MM.1S (cell line): ENCODE data around the gene ETV2.
A peak's percentile ranks its signal among the peaks of the same experiment; 100 is the strongest.
"Not testable (repeated sequence)": the region's sequence is repeated elsewhere in the genome, so short reads cannot be mapped to it uniquely, and the experiment has no call there.

Experiments used
- DNase-seq: peaks from one replicate; pipeline ENCODE4 v3.0.0-alpha.2; 2015
- H2AFZ ChIP-seq: fragments of 300-600 bp; sonication (generic); 2 replicates; pipeline ENCODE4 v1.6.0; 2016; ENCODE audit warnings: antibody characterized with exemption, low read length
- H3F3A ChIP-seq: fragments of 300-600 bp; sonication (generic); 2 replicates; pipeline ENCODE4 v1.6.1; 2016; ENCODE audit warnings: mild to moderate bottlenecking, antibody characterized with exemption, low read length, moderate library complexity, mixed read lengths; ENCODE audit not compliant: insufficient read depth
- H3K27ac ChIP-seq: fragments of 300-600 bp; sonication (generic); 2 replicates; pipeline ENCODE4 v1.5.1; 2016; ENCODE audit warnings: mild to moderate bottlenecking, low read length
- H3K27me3 ChIP-seq: fragments of 300-600 bp; sonication (generic); replicated peaks from 2 replicates; pipeline ENCODE4 v1.6.0; 2016; ENCODE audit warnings: low read length; ENCODE audit not compliant: insufficient read depth
- H3K36me3 ChIP-seq: fragments of 300-600 bp; sonication (generic); replicated peaks from 2 replicates; pipeline ENCODE4 v1.6.1; 2016; ENCODE audit warnings: mild to moderate bottlenecking, low read length, mixed read lengths; ENCODE audit not compliant: insufficient read depth
- H3K4me1 ChIP-seq: fragments of 300-600 bp; sonication (generic); 2 replicates; pipeline ENCODE4 v1.6.1; 2016; ENCODE audit warnings: low read length, mixed read lengths
- H3K4me2 ChIP-seq: fragments of 300-600 bp; sonication (generic); 2 replicates; pipeline ENCODE4 v1.6.0; 2016; ENCODE audit warnings: low read depth, low read length
- H3K4me3 ChIP-seq: fragments of 300-600 bp; sonication (generic); 2 replicates; pipeline ENCODE4 v1.5.1; 2016; ENCODE audit warnings: low read length, mixed read lengths
- H3K79me2 ChIP-seq: fragments of 300-600 bp; sonication (generic); 2 replicates; pipeline ENCODE4 v1.6.1; 2016; ENCODE audit warnings: mixed run types, low read length, mixed read lengths
- H3K9ac ChIP-seq: fragments of 300-600 bp; sonication (generic); 2 replicates; pipeline ENCODE4 v1.6.1; 2016; ENCODE audit warnings: low read length, mixed read lengths
- H3K9me2 ChIP-seq: fragments of 300-600 bp; sonication (generic); replicated peaks from 2 replicates; pipeline ENCODE4 v1.6.1; 2016; ENCODE audit warnings: mild to moderate bottlenecking, low read length, mixed read lengths; ENCODE audit not compliant: insufficient read depth
- H3K9me3 ChIP-seq: fragments of 300-600 bp; sonication (generic); replicated peaks from 2 replicates; pipeline ENCODE4 v1.6.1; 2016; ENCODE audit warnings: mild to moderate bottlenecking, low read length, mixed read lengths; ENCODE audit not compliant: insufficient read depth
- H4K20me1 ChIP-seq: fragments of 300-600 bp; sonication (generic); 2 replicates; pipeline ENCODE4 v1.6.1; 2016; ENCODE audit warnings: mild to moderate bottlenecking, low read length, moderate library complexity, mixed read lengths; ENCODE audit not compliant: insufficient read depth
- EZH2 ChIP-seq: fragments of 300-600 bp; sonication (generic); optimal IDR thresholded peaks from 2 replicates; pipeline ENCODE3; 2017; ENCODE audit warnings: low read depth, mild to moderate bottlenecking, antibody characterized with exemption, low read length, mixed read lengths
- EZH2phosphoT487 ChIP-seq: fragments of 300-600 bp; sonication (generic); IDR thresholded peaks from 2 replicates; pipeline ENCODE4 v1.6.1; 2018; ENCODE audit warnings: antibody characterized with exemption, low read length
- TF ChIP-seq, protein P1 (sequence below): fragments of 300-600 bp; sonication (generic); IDR thresholded peaks from 2 replicates; pipeline ENCODE4 v1.5.1; 2016; ENCODE audit warnings: antibody characterized with exemption, low read length, mixed read lengths

ETV2 gene, protein sequence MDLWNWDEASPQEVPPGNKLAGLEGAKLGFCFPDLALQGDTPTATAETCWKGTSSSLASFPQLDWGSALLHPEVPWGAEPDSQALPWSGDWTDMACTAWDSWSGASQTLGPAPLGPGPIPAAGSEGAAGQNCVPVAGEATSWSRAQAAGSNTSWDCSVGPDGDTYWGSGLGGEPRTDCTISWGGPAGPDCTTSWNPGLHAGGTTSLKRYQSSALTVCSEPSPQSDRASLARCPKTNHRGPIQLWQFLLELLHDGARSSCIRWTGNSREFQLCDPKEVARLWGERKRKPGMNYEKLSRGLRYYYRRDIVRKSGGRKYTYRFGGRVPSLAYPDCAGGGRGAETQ

DNA sequence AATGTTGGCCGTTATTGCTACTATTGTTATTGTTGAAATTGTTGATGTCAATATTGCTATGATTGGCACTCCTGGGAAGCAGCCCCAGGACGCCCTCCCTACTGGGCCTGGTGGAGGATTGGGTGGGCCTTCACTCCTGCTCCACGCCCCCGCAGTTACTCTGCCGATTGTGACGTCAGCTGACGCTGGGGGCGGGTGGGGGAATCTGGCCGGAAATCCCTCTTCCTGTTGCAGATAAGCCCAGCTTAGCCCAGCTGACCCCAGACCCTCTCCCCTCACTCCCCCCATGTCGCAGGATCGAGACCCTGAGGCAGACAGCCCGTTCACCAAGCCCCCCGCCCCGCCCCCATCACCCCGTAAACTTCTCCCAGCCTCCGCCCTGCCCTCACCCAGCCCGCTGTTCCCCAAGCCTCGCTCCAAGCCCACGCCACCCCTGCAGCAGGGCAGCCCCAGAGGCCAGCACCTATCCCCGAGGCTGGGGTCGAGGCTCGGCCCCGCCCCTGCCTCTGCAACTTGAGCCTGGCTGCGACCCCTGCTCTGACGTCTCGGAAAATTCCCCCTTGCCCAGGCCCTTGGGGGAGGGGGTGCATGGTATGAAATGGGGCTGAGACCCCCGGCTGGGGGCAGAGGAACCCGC is at the start of gene ETV2:
ETV2 (plus strand) TSS at position 231 of the 637 bp plus-strand sequence. CDS start 716 bp downstream, outside the sequence.
- no peak within 1 kb of the TSS for H3K4me3 ChIP-seq
- H3K9me2 ChIP-seq: no peaks in the 10 kb centered on the region
- no peaks in the 10 kb centered on the region; the same call in 1 of the 2 replicates for H3K36me3 ChIP-seq
- H3K9me3 ChIP-seq: no peaks in the 10 kb centered on the region
- H4K20me1 ChIP-seq: no peaks in the 10 kb centered on the region
- H3K79me2 ChIP-seq: no peaks in the 10 kb centered on the region
- peaks cover 5% of the 10 kb centered on the region; the same call in 1 of the 2 replicates for H3K4me1 ChIP-seq
- TF ChIP-seq, protein P1, sequence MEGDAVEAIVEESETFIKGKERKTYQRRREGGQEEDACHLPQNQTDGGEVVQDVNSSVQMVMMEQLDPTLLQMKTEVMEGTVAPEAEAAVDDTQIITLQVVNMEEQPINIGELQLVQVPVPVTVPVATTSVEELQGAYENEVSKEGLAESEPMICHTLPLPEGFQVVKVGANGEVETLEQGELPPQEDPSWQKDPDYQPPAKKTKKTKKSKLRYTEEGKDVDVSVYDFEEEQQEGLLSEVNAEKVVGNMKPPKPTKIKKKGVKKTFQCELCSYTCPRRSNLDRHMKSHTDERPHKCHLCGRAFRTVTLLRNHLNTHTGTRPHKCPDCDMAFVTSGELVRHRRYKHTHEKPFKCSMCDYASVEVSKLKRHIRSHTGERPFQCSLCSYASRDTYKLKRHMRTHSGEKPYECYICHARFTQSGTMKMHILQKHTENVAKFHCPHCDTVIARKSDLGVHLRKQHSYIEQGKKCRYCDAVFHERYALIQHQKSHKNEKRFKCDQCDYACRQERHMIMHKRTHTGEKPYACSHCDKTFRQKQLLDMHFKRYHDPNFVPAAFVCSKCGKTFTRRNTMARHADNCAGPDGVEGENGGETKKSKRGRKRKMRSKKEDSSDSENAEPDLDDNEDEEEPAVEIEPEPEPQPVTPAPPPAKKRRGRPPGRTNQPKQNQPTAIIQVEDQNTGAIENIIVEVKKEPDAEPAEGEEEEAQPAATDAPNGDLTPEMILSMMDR: no peak
- TF ChIP-seq EZH2phosphoT487 (no peak), EZH2 (no peak)
- H2AFZ ChIP-seq: no peak within 1 kb of the TSS
- H3K4me2 ChIP-seq: no peak within 1 kb of the TSS
- no peak within 1 kb of the TSS for H3K9ac ChIP-seq
- no peak within 1 kb of the TSS for H3K27ac ChIP-seq
- DNase-seq: no peak
- H3F3A ChIP-seq: peaks cover 18% of the 10 kb centered on the region
- H3K27me3 ChIP-seq: no peaks in the 10 kb centered on the region

DNA sequence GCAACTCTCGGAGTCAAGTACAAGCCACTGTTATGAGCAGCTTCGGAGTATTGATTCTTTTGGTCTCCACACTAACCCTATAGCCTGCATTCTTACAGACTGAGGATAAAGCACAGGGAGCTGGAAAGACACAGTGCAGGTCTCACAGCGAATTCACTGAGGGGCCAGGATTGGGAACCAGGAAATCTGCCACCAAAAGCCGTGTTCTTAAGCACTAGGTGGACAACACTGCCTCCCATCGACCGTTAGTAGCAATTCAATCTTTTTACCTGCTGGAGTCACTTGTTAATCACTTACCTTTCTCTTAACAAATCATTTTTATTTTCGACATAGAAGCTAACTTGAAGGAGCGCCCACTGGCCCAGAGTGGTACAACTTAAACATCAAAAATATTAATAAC is 49.3 kb upstream of the ETV2 start:
- Histone ChIP-seq H3K9me2 (no peaks in the 10 kb centered on the region), H3K79me2 (no peaks in the 10 kb centered on the region), H2AFZ (no peak overlapping the region), H3K4me3 (no peak overlapping the region), H3K4me1 (no peaks in the 10 kb centered on the region), H3K36me3 (no peaks in the 10 kb centered on the region), H3K27me3 (peaks cover 38% of the 10 kb centered on the region), H3K9me3 (no peaks in the 10 kb centered on the region), H3F3A (peaks cover 4% of the 10 kb centered on the region; the same call in 1 of the 2 replicates), H3K27ac (no peak overlapping the region), H3K4me2 (no peak overlapping the region), H4K20me1 (no peaks in the 10 kb centered on the region), H3K9ac (no peak overlapping the region)
- no peak for TF ChIP-seq EZH2
- TF ChIP-seq, protein P1: peak; percentile 46
- no peak for DNase-seq

DNA sequence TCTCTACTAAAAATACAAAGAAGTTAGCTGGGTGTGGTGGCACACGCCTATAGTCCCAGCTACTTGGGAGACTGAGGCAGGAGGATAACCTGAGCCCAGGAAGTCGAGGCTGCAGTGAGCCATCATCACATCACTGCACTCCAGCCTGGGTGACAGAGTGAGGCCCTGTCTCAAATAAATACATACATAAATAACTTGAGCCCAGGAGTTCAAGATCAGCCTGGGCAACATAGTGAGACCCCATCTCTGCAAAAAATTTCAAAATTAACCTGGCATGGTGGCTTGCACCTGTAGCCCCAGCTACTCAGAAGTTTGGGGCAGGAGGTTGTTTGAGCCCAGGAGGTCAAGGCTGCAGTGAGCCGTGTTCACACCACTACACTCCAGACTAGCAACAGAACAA is 46.5 kb upstream of the ETV2 start:
- H3K79me2 ChIP-seq, H4K20me1 ChIP-seq, H3K9me3 ChIP-seq, H3K4me2 ChIP-seq, H3K9ac ChIP-seq, H3F3A ChIP-seq, H3K36me3 ChIP-seq, H3K4me3 ChIP-seq, H3K27ac ChIP-seq, H2AFZ ChIP-seq, DNase-seq, H3K9me2 ChIP-seq, H3K4me1 ChIP-seq: not testable (repeated sequence)
- peaks cover 25% of the 10 kb centered on the region for H3K27me3 ChIP-seq

DNA sequence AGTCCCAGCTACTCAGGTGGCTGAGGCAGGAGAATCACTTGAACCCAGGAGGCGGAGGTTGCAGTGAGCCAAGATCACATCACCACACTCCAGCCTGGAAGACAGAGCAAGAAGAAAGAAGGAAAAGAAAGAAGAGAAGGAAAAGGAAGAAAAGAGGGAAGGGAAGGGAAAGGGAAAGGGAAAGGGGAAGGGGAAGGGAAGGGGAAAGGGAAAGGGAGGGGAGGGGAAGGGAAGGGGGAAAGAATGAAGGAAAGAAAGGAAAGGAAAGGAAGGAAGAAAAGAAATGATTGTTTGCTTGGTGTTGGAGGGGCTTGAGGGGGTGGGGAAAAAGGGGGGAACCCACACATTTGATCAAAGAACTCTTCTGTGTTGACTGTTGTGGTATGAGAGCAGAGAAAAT is 45.6 kb upstream of the ETV2 start:
- TF ChIP-seq, protein P1: no peak
- TF ChIP-seq EZH2 (no peak), EZH2phosphoT487 (no peak)
- Histone ChIP-seq H3K79me2 (no peaks in the 10 kb centered on the region), H3K9ac (no peak overlapping the region), H4K20me1 (no peaks in the 10 kb centered on the region), H3K27ac (peak overlapping the region; percentile 70; the same call in 1 of the 2 replicates), H3K27me3 (peaks cover 16% of the 10 kb centered on the region), H3F3A (peaks cover 4% of the 10 kb centered on the region; the same call in 1 of the 2 replicates), H3K9me2 (no peaks in the 10 kb centered on the region), H2AFZ (peak overlapping the region; percentile 56), H3K4me3 (no peak overlapping the region), H3K36me3 (no peaks in the 10 kb centered on the region), H3K4me2 (peak overlapping the region; percentile 44; the same call in 1 of the 2 replicates), H3K4me1 (no peaks in the 10 kb centered on the region), H3K9me3 (no peaks in the 10 kb centered on the region)
- no peak for DNase-seq
